Measurements from ENCODE around the gene TMEM218.
A peak's percentile ranks its signal among the peaks of the same experiment; 100 is the strongest.
"Not testable (repeated sequence)": the region's sequence is repeated elsewhere in the genome, so short reads cannot be mapped to it uniquely, and the experiment has no call there.

TMEM218 gene

DNA sequence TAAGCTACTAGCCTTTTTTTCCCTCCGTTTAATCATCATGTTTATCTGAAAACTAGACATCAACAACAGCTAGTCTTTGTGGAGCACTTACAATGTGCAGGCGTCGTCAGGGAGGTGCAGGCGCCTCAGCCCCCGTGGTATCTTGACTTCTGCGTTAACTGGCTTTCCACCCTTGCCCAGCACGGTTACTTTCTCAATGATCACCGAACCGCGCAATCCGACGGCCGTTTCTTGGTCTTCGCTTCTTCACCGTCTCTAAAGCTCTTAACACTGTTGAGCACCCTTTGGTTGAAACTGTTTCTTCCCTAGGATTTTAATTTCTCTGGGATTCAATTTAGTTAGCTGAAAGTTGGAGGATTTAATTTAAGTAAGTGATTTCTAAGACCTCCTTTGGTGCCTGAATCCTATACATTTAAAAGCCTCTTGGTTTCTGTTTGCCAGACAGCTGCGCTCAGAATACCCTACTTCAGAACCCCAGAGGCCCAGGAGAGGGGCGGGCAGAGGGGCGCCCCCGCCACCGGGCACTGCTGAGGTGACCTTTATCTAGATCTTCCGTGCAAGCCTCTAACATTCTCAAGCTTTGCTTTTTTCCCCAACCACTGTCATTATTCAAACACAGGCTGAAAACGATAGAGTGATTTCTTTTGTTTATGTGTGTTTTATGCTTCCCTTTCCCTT, 18.0 kb upstream of the TMEM218 start:
- no peak for ATAC-seq

- no peak for ATAC-seq
Observed at GRCh38 chr11:125128450-125128849, 17.0 kb upstream of the TMEM218 start.

- no peak for ATAC-seq
Observed at GRCh38 chr11:125124618-125124992, 13.2 kb upstream of the TMEM218 start.

DNA sequence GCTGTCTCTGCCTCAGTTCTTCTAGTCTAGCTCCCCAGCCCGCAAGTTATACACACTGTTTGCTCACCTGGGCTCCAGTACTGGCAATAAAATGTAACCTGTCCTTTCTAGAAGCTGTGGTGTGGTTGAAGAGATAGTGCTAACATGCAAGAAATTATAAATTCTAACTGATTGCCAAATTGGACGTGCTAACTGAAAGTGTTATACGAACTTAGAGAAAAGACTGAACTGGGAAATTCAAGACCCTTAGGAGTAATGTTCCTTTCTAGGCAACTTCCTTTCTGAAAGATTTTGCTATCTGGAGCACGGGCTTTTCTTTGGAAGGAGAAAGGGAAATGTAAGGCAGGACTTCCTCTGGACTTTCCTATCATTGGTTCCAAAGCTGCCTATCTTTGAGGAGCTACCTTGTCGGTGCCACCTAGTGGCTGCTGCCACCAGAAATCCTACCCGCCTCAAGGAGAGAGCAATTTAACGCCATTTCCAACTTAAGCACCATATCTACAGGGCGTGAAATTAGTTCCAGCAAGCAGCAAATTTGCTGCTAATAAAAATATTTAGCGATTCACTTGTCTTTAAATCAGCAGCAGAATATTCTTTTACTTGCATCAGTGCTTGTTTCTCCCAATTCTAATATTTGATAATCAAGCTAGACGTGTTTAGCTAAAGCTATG, 12.7 kb upstream of the TMEM218 start:
- peak; percentile 43 to 69 for ATAC-seq

DNA sequence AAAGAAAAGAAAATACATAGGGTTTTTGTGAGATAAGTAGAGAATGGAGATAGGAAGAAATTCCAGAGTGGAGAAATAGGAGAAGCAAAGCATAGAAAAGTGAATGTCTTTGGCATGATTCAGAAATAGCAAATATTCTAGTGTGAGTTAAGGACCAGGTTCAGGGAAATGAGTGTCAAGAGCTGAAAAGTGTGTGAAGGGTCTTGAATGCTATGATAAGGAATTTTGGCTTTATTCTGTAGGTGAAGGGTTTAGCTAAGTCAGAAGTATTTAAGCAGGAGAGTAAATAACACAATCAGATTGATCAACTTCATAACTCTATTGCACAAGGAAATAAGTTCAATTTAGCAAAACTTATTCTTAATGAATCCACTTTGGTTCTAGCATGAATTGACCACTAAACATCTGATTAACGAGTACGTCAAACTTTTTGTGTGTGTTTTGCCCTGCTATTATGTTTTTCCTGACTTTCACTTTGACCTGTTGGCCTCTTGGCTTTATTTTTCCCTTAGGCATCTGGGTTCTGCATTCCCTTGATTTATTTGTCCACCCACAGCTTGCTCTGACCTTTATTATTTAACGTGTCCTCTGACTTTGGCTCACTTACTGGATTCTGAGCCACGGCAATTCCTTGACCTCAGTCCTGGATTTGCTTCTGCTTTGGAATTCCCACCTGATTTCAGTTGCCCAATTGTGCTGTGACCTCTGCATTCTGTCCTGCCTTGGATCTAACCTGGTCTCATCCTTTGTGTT, 11.9 kb upstream of the TMEM218 start:
- ATAC-seq: no peak

DNA sequence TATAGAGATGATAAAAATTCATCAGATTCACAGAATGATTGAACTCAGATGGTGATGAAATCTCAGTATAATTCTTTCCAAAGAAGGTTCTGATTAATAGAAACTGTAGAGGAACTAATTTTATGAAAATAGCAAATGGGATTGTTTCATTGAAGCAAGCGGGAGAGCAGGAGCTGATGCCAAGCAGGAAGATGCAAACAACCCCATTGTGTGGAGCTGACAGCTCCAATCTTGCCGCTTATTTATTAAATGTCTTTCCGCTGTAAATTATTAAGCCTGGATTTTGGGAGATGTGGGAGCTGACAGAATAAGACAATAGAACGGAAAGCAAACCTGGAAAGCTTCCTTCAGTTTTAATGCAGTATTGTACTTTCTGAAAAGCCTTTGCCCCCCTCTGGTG, 6.0 kb upstream of the TMEM218 start:
- no peak for ATAC-seq

GRCh38 chr11:125114518-125114917, 3.1 kb upstream of the TMEM218 start:
- no peak for ATAC-seq

GRCh38 chr11:125112208-125112604, 780 bp upstream of the TMEM218 start:
- ATAC-seq: no peak

- ATAC-seq: no peak
Observed at GRCh38 chr11:125111001-125111342, 454 bp downstream of the TMEM218 start.

GRCh38 chr11:125110506-125110905, 920 bp downstream of the TMEM218 start:
- ATAC-seq: no peak

GRCh38 chr11:125108469-125108868, 3.0 kb downstream of the TMEM218 start:
- no peak for ATAC-seq

- no peak for ATAC-seq
Observed at GRCh38 chr11:125105926-125106325, 5.5 kb downstream of the TMEM218 start.

DNA sequence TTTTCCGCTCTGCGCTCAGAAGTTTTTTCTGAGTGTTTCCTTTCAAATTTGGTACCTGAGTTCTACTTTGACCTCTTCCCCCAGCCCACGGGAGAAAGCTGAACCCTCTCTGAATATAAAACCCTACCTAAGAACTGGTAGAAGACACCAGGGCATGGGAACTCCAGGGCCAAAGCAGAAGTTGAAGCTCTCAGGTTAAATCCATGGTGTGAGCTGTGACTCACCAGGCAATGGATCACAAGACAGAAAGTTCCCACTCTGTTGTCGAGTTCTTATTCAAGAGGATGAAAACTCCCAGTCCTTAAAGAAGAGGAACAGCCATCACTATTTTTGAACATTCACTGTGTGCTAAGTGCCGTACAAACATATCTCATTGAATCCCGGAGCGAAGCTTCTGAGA, 8.9 kb downstream of the TMEM218 start:
- ATAC-seq: no peak

DNA sequence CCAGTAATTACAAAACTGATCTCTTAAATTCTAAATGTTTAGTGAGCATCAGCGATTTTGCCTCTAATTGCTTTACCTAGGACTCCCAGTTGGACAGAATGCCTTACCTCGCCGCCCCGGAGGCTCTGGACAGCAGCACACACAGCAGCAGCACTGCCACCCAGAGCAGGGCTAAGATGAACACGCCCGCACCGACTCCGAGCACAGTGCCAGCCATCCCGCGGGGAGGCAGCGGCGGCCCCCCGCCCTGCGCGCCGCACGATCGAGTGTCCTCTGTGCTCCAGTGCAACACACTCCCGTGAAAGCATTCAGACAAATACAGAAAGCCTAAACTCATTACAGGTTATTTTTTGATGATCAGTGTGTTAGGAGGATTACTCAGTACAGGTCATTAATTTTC, 9.4 kb downstream of the TMEM218 start:
- ATAC-seq: no peak

DNA sequence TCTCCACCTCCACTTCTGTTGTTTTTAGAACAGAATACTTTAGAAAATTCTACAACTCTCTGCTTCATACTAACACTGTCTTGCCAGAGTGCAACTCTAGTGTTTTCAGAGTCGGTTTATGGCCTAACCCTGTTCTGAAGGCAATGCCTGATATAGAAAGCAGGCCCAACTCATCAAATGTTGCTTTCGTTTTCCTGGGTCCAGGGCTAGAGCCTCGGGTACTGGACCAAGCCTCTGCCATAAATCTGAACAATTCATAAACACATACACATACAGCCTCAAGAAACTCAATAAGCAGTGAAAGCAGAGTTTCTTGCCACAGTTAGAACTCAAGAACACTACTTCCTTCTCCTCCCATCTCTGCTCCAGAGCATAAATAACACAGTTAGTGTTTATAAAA, 9.8 kb downstream of the TMEM218 start:
- ATAC-seq: no peak

GRCh38 chr11:125100136-125100535, 11.3 kb downstream of the TMEM218 start:
- ATAC-seq: no peak

GRCh38 chr11:125094731-125095130, 16.7 kb downstream of the TMEM218 start:
- no peak for ATAC-seq

DNA sequence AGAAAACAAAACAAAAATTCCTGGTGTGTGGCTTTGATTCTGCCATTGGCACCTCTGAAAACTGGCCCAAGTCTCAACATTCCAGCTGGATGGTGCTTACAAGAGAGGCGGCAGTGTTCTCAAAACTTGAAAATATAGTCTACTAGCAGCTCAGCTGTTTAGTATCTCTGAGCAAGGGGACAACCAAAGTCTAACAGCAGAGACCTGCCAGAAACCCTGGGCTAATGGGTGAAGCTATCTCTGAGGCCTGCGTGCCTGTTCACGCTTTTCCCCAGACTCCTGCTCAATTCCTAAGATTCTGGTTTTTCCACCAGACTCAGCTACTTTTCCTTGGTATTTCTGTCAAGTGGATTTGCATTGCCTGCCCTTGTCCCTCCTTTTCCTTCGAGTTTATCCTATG, 17.9 kb downstream of the TMEM218 start:
- ATAC-seq: no peak

- no peak for ATAC-seq
Observed at GRCh38 chr11:125092669-125093068, 18.8 kb downstream of the TMEM218 start.

DNA sequence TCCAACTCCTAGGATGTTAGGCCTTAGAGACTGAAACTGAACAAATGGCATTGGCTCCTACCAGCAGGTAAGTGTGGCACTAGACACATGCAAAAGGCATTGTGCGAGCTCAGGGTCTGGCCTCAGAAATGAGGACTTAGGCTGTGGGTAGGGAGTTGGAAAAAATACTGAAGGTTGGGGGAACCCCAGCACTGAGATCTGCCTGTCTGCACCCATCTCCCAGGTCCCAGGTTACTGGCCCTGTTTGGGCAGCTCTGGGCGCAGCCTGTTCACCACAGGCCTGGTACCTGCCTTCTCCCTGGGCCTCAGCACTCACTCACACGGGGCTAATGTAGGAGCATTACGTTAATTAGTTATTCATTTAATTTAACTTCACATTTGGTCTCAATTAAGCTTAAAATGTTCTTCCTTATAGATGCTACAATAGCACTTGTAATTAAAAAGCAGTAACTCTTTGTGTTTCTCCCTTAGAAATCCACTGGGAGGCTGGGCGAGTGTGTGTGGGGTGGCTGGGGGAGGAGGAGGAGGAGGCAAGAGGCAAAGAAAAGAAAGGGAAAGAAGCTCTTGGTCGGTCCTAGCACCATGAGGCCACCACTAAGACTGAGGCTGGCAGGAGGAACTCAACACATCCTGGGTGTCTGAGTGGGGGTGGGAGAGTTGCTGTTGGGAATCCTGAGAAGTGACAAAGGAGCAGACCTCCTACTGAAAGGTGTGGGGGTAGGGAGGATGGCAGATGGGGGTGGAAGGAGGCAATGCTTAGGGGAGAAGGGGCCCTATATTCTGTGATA, 19.4 kb downstream of the TMEM218 start:
- ATAC-seq: no peak

- no peak for ATAC-seq
Observed at GRCh38 chr11:125091247-125091876, 20.1 kb downstream of the TMEM218 start.

DNA sequence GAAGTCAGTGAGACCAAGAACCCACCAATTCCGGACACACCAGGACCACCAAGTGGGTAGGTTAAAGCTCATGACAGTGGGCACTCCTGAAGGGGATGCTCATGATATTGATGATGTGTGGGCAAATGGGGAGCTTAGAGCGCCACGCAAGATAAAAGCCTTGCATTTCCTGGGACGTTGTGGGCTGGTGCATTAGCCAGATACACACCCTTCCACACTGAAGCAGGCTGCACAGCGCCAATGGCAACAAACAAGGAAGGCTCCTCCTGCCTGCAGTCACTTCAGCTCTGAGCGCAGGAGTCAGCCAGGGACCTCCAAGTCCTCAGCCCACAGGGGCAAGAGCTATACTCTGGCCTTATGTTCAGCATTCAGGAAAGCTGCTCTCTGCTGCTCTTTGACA, 20.6 kb downstream of the TMEM218 start:
- no peak for ATAC-seq

GRCh38 chr11:125090151-125090550, 21.3 kb downstream of the TMEM218 start:
- ATAC-seq: not testable (repeated sequence)
